Activated CD4-positive, alpha-beta memory T cell treated with anti-CD3 and anti-CD28 coated beads, Interleukin-2, amount 10 ng/mL, durations not matched to agents 7 days and 5 days (primary cell): Measurements from ENCODE around the gene DRGX. TPM values are rescaled to one million over a fixed set of nuclear protein-coding genes. Genes with fewer than 3 reads are reported as not detected.

Experiments
- CTCF ChIA-PET: fragments of 350-600 bp; sonication (Branson Sonifier 250); formaldehyde crosslinking; loops from one replicate; lab custom pipeline; 2021; ENCODE audit warnings: antibody characterized with exemption, inconsistent platforms; lab: Charles Lee
- POLR2A ChIA-PET: fragments of 350-600 bp; sonication (Branson Sonifier 250); formaldehyde crosslinking; loops from one replicate; lab custom pipeline; 2021; ENCODE audit warnings: antibody characterized with exemption; lab: Charles Lee
- DNase-seq: peaks from one replicate; pipeline ENCODE4 v3.0.0-alpha.2; 2020
- H3K27ac Mint-ChIP-seq: one replicate; pipeline ENCODE4 v1.8.0; 2021; ENCODE audit warnings: mild to moderate bottlenecking, mixed read lengths
- H3K27me3 Mint-ChIP-seq: one replicate; pipeline ENCODE4 v1.8.0; 2021; ENCODE audit warnings: mixed read lengths
- H3K36me3 Mint-ChIP-seq: one replicate; pipeline ENCODE4 v1.8.0; 2021; ENCODE audit warnings: low read depth, mixed read lengths
- H3K4me1 Mint-ChIP-seq: one replicate; pipeline ENCODE4 v1.8.0; 2021; ENCODE audit warnings: mixed read lengths
- H3K4me3 Mint-ChIP-seq: one replicate; pipeline ENCODE4 v1.8.0; 2021; ENCODE audit warnings: mild to moderate bottlenecking, mixed read lengths
- H3K9me3 Mint-ChIP-seq: one replicate; pipeline ENCODE4 v1.8.0; 2021; ENCODE audit warnings: mixed read lengths
- total RNA-seq, 2 experiments: library from RNA; stranded (reverse); gene quantifications; one replicate each; pipeline ENCODE4 v1.2.3, GENCODE V29; 2021

Gene DRGX
- total RNA-seq, 2 experiments from 2014 or later: not detected

DNA sequence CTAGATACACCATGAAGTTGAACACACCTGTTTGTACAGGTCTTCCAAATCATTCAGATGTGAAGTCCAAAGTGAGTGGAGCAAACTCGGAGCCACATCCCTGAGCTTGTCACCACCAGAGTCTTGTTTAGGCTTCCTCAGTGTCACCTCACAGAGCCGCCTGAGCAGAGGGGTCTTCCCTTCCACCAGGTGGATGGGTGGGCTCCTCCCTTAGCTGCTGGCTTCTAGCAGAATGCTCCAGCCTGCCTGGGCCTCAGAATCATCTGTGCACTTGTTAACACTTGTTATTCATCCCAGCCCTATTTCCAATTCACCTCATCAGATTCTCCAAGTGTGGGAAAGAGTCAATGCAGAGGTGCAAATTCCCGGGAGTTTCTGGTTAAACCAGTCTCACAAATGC lies 64.5 kb downstream of the DRGX start:
- Mint-ChIP-seq H3K4me1 (peaks cover 16% of the 10 kb centered on the region), H3K27me3 (peaks cover 1% of the 10 kb centered on the region), H3K4me3 (no peak overlapping the region), H3K9me3 (peaks cover 26% of the 10 kb centered on the region), H3K27ac (no peak overlapping the region), H3K36me3 (peaks cover 19% of the 10 kb centered on the region)
- POLR2A ChIA-PET: no interaction called here
- no peak for DNase-seq
- CTCF ChIA-PET: no interaction called here

DNA sequence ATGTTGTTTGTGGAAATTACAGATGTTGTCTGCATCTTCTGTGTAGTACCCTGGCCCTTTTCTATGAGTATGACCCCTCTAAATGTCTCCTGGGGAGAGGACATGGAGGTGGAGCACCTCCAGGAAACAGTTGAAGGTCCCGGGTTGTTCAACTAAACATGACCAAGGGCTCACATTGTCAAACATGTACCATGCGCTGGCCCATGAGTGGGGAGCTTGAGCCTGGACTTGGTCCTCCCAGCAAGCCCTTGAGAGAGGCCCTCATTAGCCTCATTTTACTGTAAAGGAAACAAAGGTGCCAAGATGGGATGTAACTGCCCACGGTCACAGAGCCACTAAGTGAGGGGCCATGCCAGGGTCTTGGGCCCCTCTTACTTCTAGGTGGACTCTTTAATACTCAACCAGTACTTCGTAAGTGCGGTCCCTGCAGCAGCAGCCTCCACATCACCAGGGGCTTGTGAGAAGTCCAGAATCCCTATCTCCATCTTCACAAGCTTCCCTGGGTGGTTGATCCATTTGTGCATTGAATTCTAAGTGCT lies 65.7 kb downstream of the DRGX start:
- CTCF ChIA-PET: no interaction called here
- no peak overlapping the region for H3K27ac Mint-ChIP-seq
- DNase-seq: no peak
- H3K27me3 Mint-ChIP-seq: peaks cover 1% of the 10 kb centered on the region
- H3K36me3 Mint-ChIP-seq: peaks cover 11% of the 10 kb centered on the region
- peaks cover 16% of the 10 kb centered on the region for H3K9me3 Mint-ChIP-seq
- POLR2A ChIA-PET: no interaction called here
- H3K4me3 Mint-ChIP-seq: no peak overlapping the region
- H3K4me1 Mint-ChIP-seq: peaks cover 6% of the 10 kb centered on the region

DNA sequence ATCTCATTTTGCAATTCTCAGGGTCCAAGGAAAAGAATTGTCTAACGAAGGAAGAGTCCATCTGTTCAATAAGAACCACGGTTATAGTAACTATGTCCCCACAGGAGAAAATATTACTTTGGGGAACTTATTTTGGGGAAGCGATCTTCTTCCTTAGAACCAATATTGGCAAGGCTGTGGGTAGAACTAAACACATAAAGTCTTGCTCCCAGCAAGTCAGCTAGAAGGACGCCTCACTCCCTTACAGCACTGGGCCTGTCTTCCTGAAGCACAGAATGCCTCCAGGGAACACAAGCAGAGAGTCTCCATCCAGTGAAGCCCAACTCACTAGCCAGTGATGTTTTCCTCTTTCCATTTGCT lies 66.8 kb downstream of the DRGX start:
- Mint-ChIP-seq H3K4me1 (no peaks in the 10 kb centered on the region), H3K27ac (no peak overlapping the region), H3K27me3 (peaks cover 1% of the 10 kb centered on the region), H3K9me3 (peaks cover 8% of the 10 kb centered on the region), H3K36me3 (peaks cover 5% of the 10 kb centered on the region), H3K4me3 (no peak overlapping the region)
- ChIA-PET POLR2A (no interaction called here), CTCF (no interaction called here)
- no peak for DNase-seq

DNA sequence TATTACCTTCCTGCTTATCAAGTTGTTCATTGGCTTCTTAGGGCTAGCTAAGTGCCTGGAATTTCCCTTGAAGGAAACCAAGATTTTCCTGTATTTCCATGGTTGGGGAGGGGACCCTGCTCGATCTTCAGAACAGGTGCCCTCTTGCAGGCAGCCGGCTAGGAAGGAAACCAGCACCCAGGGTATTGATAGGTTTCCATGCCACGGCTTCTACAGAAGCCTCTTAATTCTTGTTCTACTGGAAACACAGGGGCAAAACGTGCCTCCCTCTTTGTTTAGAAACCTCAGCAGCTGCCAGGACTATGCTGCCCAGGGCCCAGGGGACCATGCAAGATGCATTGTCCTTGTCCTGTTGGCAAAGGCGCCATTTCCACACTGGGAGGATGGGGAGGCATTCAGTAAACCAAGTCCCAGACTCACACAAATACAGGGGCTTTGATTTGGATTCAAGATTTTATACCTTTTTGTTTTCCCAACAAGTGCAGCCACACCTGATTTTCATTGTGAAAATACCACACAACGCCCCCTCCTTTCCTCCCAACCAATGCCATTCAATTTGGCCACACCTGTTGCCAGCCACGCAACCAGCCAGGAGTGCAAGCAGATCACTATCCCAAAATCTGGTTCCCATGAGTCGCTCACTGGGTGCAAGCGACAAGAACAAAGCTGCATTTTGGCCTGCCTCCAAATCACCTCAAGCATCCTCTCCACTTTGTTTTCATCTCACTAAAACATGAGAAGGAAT lies 67.3 kb downstream of the DRGX start:
- POLR2A ChIA-PET: no interaction called here
- peaks cover 4% of the 10 kb centered on the region for H3K9me3 Mint-ChIP-seq

DNA sequence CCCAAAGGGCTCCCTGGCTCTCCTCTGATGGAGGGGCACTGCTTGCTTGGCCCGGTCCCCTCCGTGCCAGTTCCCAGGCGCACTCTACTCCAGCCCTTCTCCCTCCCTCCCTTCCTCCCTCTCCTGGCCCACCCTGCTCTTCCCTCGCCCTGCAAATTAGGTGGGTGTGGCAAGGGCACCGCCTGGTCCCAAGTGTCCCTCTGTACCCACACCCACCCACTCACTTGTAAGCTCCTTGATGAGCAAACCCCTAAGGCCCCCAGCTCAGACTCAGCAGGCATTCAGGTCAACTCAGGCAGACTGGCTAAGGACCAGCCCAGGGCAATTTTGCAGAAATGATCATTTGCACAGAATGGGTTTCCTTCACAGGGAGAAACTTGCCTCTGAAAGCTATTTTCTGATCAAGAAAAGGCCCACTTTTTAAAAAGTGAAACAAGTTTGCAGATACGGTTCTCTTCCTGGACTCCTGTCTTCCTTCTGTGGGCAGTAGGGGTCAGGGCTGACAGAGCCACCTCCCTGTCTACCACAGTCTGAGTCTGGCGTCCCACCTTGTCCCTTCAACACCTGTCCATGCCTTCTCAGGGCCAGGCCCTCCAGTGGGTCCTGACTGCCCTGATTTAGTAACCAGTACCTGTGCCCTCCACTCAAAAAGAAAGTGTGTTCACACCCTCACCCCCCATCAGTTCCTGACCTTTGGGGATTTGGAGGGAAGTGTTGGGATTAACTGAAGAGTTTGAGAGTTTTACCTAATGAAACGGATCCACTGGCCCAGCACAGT lies 68.7 kb downstream of the DRGX start:
- no peak overlapping the region for H3K4me3 Mint-ChIP-seq
- no peaks in the 10 kb centered on the region for H3K9me3 Mint-ChIP-seq
- no peak for DNase-seq
- H3K27me3 Mint-ChIP-seq: peaks cover 4% of the 10 kb centered on the region
- no peaks in the 10 kb centered on the region for H3K4me1 Mint-ChIP-seq
- H3K27ac Mint-ChIP-seq: no peak overlapping the region
- ChIA-PET POLR2A (no interaction called here), CTCF (no interaction called here)
- no peaks in the 10 kb centered on the region for H3K36me3 Mint-ChIP-seq

More for the DNA sequence above, 67.3 kb downstream of the DRGX start:
- CTCF ChIA-PET: no interaction called here
- Mint-ChIP-seq H3K4me3 (no peak overlapping the region), H3K27me3 (peaks cover 4% of the 10 kb centered on the region), H3K36me3 (peaks cover 4% of the 10 kb centered on the region), H3K4me1 (no peaks in the 10 kb centered on the region), H3K27ac (no peak overlapping the region)
- DNase-seq: no peak

DNA sequence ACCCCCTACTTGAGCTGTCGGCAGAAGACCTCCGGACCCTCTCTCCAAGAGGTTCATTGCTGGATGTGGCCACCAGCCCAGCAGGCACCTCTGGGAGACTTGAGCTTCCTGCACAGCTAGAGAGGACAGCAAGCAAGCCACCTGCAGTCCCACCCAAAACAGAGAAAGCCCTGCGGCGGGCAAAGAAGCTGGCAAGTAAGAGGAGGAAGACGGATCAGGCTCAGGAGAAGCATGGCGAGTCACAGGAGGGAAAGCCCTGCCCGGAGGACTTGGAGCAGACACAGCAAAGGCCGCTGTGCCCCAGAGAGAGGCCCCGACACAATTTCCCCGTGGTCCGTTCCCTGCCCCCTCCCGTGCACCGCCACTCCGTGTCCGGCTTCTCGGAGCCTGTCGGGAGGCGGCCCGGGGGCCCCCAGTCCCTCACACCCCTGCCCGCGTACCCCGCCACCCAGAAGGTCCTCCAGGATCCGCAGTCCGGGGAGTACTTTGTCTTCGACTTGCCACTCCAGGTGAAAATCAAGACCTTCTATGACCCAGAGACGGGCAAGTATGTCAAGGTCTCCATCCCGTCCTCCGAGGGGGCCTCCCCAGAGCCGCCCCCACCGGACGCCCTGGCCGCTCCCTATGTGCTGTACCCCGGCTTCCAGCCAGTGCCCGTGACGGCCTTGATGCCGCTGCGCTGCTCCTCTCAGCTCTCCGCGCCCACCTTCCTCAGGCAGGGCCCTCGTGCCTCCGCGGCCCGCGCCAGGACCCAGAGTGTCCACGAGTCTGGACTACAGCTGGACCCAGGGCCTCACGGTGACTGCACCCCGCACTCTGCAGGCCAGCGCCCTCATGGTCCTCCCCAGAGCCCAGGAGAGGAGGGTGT lies 69.7 kb downstream of the DRGX start:
- no peak overlapping the region for H3K4me3 Mint-ChIP-seq
- ChIA-PET POLR2A (no interaction called here), CTCF (no interaction called here)
- no peaks in the 10 kb centered on the region for H3K4me1 Mint-ChIP-seq
- H3K9me3 Mint-ChIP-seq: no peaks in the 10 kb centered on the region
- no peak overlapping the region for H3K27ac Mint-ChIP-seq
- no peak for DNase-seq
- H3K27me3 Mint-ChIP-seq: peaks cover 4% of the 10 kb centered on the region
- H3K36me3 Mint-ChIP-seq: no peaks in the 10 kb centered on the region

DNA sequence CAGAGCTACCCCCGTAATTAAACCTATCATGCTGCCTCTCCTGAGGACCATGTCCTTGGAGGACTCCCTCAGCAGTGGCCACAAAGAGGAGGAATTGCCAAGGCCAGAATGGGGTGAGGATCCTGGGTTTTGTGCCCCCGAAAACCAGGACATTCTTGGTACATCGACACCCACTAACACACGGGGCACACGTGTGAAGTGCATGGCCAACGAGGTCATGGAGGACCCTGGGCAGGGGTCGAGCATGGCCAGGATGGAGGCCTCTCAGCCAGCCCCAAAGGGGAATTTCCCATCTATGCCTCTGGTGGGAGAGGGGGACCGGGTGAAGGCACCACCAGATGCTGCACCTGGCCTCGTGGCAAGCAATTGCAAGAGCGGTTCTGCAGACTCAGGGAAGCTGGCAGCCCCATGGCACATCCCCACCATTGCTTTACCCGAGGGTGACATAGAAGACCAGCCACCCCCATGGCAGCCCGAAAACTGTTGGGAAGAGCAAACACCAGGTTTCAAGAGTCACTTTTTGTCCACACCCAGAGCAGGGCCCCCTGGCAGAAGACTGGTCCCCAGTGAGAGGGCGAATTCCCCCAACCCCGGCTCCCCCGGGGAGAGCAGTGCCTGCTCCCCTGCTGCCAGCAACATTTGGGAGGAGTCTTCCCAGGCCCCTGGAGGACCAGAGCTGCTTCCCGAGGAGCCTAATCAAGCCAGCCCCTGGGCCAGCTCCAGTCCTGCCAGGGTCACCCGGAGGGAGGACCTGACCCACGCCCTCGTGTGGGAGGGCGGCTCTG lies 70.6 kb downstream of the DRGX start:
- H3K4me3 Mint-ChIP-seq: no peak overlapping the region

DNA sequence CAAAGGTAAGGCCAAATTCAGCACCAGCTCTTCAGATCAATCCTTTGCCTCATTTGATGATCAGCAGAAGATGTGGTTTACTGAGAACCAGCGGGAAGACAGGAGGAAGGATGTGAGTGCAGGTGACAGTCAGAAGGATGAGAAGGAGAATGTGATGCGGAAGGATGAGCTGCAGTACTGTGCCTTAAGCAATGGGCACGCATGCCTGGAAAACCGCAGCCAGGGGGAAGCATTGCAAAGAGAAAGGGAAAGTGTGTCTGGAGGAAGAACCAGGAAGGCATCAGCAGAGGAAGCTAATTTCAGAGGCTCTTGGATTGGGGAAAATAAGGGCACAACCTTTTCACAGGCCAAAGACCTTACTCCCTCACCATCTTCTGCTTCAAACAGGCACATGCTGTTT lies 71.2 kb downstream of the DRGX start:
- Mint-ChIP-seq H3K4me3 (no peak overlapping the region), H3K9me3 (no peaks in the 10 kb centered on the region), H3K4me1 (no peaks in the 10 kb centered on the region), H3K27ac (no peak overlapping the region), H3K27me3 (peaks cover 4% of the 10 kb centered on the region), H3K36me3 (no peaks in the 10 kb centered on the region)
- POLR2A ChIA-PET: no interaction called here
- no peak for DNase-seq
- CTCF ChIA-PET: no interaction called here

More for the DNA sequence above, 70.6 kb downstream of the DRGX start:
- H3K27me3 Mint-ChIP-seq: peaks cover 4% of the 10 kb centered on the region
- no peaks in the 10 kb centered on the region for H3K36me3 Mint-ChIP-seq
- H3K9me3 Mint-ChIP-seq: no peaks in the 10 kb centered on the region
- H3K4me1 Mint-ChIP-seq: no peaks in the 10 kb centered on the region
- ChIA-PET POLR2A (no interaction called here), CTCF (no interaction called here)
- H3K27ac Mint-ChIP-seq: no peak overlapping the region
- no peak for DNase-seq

DNA sequence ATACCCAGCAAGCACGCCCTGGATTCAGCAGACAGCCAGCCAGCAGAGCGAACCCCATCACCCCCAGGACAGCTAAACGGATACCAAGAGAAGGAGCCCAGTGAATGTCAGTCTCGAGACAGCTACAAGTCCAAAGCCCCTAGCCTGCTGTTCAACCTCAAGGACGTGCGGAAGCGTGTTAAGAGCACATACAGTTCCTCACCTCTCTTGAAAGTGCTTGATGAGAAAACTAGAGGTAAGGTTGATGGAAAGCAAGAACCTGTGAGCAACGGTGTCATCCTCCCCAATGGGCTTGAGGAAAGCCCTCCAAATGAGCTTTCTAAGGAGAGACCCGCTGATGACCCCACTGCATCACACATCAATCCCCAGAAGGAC lies 72.0 kb downstream of the DRGX start:
- no peak for DNase-seq
- Mint-ChIP-seq H3K27me3 (peaks cover 4% of the 10 kb centered on the region), H3K27ac (no peak overlapping the region), H3K4me3 (no peak overlapping the region), H3K9me3 (no peaks in the 10 kb centered on the region), H3K4me1 (no peaks in the 10 kb centered on the region), H3K36me3 (no peaks in the 10 kb centered on the region)
- ChIA-PET CTCF (no interaction called here), POLR2A (no interaction called here)

DNA sequence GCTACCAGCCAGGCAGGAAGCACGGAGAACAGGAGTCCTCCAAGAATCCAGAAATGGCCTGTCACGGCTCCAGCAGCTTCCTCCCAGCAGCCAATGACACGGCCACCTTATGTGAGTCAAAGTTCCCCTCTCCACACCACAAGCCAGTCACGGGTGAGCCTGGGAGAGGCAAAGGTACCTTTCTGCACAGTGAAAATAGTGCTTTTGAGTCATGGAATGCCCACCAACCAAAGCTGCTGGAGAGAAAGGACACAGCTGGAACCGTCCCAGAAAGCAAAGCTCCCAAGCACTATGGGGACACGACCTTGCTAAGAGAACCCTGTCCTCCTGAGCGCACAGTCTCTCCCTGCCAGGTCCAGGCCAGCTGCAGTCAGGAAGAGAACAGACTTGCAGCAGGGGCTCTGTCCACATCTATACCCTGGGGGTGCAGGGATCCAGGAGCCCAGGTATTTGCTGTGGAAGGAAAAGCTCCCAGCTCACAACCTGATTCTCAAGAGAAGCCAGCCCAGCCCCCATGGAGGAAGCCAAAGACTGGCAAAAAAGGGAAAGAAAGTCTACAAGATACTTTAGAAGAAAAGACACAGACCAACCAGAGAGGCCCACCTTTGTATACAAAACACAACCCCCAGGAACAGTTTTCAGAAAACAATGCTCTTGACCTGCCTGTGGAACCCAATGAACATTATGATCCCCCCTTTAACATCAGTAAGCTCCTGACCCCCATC lies 72.6 kb downstream of the DRGX start:
- ChIA-PET CTCF (no interaction called here), POLR2A (no interaction called here)
- DNase-seq: no peak
- Mint-ChIP-seq H3K4me1 (no peaks in the 10 kb centered on the region), H3K4me3 (no peak overlapping the region), H3K36me3 (no peaks in the 10 kb centered on the region), H3K27ac (no peak overlapping the region), H3K27me3 (peaks cover 4% of the 10 kb centered on the region), H3K9me3 (no peaks in the 10 kb centered on the region)

DNA sequence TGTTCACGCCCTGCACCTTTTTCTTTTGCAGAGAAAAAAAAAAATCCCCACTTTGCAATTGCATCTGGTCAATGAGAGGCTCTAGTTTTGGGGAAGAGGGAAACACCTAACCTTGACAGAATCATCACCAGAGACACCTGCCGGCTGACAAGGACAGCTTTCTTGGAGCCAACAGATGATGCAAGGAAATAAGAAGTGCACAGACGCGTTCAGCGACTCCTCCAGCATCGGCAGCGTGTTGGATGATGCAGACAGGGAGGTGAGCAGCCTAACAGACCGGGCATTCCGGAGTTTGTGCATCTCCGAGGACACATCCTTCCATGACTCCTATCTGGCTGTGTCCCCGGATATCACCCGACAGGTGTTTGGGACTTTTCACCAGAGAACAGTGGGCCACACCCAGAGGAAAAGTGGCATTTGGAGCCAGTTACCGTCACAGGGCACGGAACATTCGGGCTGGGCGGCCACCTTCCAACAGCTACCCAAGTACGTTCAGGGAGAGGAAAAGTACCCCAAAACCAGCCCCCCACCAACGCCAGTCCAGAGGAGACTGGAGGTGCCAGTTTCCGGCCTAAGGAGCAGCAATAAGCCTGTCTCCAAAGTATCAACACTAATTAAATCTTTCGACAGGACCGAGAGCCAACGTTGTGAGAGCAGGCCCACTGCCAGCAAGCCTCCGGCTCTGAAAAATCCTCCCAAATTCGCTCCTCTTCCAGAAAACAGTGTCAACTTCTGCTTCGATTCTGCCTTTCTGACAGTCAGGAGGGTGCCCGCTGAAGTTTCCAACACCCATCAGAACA lies 73.3 kb downstream of the DRGX start:
- Mint-ChIP-seq H3K27me3 (peaks cover 3% of the 10 kb centered on the region), H3K36me3 (no peaks in the 10 kb centered on the region), H3K9me3 (no peaks in the 10 kb centered on the region), H3K27ac (no peak overlapping the region), H3K4me1 (no peaks in the 10 kb centered on the region), H3K4me3 (no peak overlapping the region)
- ChIA-PET CTCF (no interaction called here), POLR2A (no interaction called here)
- DNase-seq: no peak
